ES-I3 (cell line): Measurements from ENCODE around the gene P2RY13.

Experiments
- H3K36me3 ChIP-seq: 2 replicates; pipeline ENCODE4 v1.6.1; 2013; ENCODE audit warnings: mild to moderate bottlenecking, low read length, control low read depth, moderate library complexity; ENCODE audit not compliant: insufficient read depth
- H3K4me1 ChIP-seq: 2 replicates; pipeline ENCODE4 v1.6.1; 2013; ENCODE audit warnings: mild to moderate bottlenecking, control low read depth, low read length; ENCODE audit not compliant: insufficient read depth
- H3K9ac ChIP-seq: 2 replicates; pipeline ENCODE4 v1.6.1; 2013; ENCODE audit warnings: low read depth, mild to moderate bottlenecking, low read length, moderate library complexity
- H3K9me3 ChIP-seq: 2 replicates; pipeline ENCODE4 v1.6.1; 2013; ENCODE audit warnings: mild to moderate bottlenecking, low read length, moderate library complexity; ENCODE audit not compliant: control insufficient read depth, insufficient read depth

Gene P2RY13

DNA sequence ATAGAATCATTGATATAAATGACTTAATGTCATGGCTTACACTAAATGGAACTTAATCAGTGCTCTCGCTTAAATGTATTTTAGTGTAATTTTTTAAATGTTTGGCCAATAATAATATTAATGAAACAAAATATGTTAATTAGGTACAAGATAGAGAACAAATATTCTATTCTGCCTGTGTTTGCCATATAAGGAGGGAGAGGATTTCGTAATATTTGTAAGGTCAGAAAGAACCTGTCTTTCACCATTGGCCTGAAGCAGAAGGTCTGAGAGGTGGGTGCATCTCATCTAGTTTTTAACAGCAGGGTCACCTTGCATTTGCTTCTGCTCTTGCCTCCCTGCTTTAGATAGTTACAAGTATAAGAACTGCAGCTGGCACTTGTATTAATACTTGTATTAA lies 15.2 kb downstream of the P2RY13 start:
- no peaks in the 10 kb centered on the region for H3K36me3 ChIP-seq
- no peak overlapping the region for H3K9ac ChIP-seq
- peaks cover 11% of the 10 kb centered on the region for H3K4me1 ChIP-seq
- H3K9me3 ChIP-seq: no peaks in the 10 kb centered on the region

DNA sequence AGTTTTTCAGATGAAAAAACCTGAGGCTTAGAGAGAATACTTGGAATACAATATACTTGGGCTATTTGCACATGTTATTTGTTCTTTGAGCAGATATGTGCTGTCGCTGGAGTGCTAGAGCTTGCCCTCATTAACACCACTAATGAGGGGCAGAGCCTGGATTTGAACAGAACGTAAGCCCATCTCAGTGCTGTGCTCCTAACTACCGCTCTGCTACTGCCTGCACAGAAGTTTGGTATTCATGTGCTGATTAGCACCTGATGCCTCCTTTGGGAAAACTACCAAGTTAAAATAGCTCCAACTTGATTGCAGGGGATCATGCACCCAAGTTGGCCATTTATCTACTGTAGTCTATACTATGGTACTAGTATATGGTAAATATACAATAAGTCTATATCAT lies 16.4 kb downstream of the P2RY13 start:
- no peak overlapping the region for H3K9ac ChIP-seq
- H3K36me3 ChIP-seq: no peaks in the 10 kb centered on the region
- no peaks in the 10 kb centered on the region for H3K9me3 ChIP-seq
- peaks cover 11% of the 10 kb centered on the region for H3K4me1 ChIP-seq

DNA sequence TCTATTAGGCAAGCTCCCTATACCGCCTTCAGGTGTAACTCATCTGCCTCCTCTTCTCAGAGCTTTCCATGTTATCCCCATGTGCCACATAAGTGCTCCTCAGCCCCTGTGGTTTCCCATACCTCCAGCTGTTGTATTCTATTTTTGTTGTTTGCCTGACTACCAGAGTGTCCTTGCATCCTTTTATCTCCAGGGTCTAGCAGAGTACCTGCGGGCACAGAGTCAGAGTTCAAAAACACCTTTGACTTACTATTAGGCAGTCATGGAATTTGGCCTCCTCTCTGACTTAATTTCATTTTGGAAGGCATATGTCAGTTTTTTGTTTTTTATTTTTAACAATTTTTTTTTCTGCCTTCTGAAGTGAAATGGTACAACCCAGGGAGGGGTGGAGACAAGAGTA lies 19.8 kb downstream of the P2RY13 start:
- H3K9me3 ChIP-seq: no peaks in the 10 kb centered on the region
- peaks cover 25% of the 10 kb centered on the region for H3K4me1 ChIP-seq
- H3K9ac ChIP-seq: no peak overlapping the region
- H3K36me3 ChIP-seq: no peaks in the 10 kb centered on the region

DNA sequence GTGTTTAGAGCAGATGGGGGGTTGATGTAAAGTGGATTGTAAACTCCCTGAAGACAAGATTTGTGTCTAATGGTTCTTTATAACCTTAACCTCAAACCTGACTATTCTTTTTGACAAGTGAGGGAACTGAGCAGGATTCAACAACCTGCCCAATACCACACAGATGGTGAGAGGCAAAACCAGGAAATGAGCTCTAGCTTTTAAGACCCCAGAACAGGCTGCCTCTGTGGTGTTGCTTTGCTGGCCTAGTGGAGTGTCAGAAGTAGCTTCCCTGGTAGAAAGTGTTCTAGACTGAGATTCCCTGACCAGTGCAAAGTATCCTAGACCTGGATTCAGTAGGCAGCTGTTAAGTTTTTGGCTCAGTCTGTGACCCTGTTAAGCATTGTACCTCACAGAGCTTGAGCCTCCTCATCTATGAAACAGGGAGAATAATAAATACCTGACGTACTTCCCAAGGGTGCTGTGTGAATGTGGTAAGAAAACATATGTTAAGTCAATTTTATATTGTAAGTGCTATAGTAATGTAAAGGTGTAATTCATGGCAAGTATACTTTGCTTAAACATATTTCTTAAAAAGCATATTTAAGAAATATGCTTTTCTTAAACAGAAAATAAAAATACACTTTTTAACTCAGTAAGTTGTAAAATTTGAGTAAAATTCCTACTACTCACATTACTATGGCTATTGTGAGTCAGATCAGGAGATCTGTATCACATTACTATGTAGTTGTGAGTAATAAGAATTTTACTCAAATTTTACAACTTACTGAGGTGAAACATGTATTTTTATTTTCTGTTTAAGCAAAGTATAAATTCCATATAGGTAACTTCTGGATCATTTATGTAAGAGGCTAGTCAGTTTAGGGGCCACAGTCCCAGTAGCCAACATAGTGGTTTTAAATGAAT lies 21.5 kb downstream of the P2RY13 start:
- peaks cover 26% of the 10 kb centered on the region for H3K4me1 ChIP-seq
- no peaks in the 10 kb centered on the region for H3K9me3 ChIP-seq
- H3K9ac ChIP-seq: no peak overlapping the region
- no peaks in the 10 kb centered on the region for H3K36me3 ChIP-seq

DNA sequence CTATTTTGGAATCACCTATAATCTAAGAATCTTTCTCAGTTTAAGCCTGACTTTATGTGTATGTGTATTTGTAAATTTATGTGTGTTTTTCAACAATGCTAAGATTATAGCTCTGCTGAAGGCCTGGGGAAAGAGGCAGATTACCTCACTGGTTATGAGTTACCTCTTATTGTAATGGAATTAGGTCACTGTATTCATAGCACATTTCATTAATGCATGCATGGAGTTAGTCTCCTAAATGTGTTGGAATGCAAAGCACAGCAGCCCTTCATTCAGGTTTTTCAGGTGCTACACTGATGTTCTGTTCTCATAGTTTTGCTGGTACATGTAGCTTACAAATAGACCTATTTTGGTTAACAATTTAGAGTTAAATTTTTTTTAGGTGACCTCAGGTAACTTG lies 22.2 kb downstream of the P2RY13 start:
- Histone ChIP-seq H3K4me1 (peaks cover 26% of the 10 kb centered on the region), H3K36me3 (no peaks in the 10 kb centered on the region), H3K9me3 (no peaks in the 10 kb centered on the region), H3K9ac (no peak overlapping the region)

DNA sequence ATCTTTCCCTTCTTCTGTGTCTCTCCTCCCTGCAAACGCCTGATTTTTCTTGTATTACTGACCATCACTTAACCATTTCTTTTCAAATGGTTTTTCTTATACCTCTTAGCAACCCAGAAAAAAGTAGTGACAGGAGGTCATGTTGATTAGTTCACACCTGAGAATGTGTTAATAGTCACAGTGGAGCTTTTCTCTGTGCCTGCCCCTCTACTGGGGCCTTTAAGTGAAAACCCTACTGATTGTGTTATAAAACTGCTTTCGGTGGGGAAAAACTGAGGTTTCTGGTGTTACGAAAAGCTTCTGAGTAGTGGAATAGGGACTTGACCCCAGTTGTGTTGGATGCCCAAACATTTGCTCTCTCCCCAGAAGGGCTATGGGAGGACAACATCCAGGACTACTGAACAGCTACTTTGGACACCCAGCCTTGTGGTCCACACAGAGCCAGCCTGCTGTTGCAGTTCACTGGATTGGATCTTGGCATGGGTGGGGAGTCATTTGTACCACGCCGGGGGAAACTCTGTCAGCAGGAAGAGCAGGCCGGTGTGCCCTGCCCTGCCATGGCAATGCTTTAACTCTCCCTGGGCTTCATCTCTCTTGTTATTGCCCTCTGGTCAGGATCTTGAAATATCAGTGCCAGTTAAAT lies 23.1 kb downstream of the P2RY13 start:
- peaks cover 26% of the 10 kb centered on the region for H3K4me1 ChIP-seq
- H3K9me3 ChIP-seq: no peaks in the 10 kb centered on the region
- H3K9ac ChIP-seq: no peak overlapping the region
- H3K36me3 ChIP-seq: no peaks in the 10 kb centered on the region

DNA sequence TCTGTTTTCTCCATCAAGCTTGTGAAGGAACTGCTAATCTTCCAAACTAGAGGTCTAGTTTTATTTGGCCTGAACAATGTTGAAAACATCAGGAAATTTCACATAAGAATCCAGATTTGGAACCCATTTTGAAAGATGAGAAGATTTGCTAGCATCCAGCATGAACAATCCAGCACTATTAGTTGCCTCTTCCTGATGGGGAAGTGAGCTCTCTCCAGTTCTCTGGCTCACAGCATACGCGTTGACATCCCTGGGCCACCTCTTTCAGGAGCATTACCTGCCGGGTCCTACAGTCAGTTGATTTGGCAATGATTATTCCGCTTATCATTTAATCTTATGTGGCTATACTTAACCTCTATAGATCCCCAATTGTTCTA lies 23.6 kb downstream of the P2RY13 start:
- Histone ChIP-seq H3K9me3 (no peaks in the 10 kb centered on the region), H3K9ac (no peak overlapping the region), H3K36me3 (no peaks in the 10 kb centered on the region), H3K4me1 (peaks cover 26% of the 10 kb centered on the region)

DNA sequence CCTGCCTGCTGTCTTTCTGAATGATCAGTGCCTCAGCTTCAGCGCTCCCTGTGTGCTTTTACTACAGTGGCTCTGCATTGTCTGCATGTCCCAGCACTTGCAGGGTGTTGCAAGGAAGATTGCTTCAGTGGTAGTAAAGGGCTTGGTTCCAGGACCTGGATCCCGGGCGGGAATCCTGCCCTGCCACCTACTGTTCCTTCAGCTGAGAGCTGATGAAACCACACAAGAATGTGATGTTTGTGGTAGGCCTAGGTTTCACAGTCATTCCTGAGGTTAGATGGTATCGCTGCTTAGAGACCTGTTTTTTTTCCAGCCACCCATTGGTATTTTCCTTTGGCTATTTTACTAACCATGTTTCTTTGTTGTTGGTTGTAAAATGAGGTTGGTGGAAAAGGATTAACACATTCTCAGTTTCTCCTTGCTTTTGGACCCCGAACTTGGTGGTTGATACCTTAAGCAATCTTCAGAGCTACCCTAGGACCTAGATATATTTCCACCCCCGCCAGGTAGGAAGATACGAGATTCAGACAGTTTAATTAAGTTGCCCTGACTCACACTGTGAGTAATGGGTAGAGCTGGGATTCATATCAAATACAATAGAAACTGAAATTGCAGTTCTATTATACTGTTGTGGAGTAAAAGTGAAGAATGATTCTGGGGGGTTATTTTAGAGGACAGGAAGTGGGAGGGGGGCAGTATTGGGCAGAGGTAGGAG lies 24.1 kb downstream of the P2RY13 start:
- Histone ChIP-seq H3K4me1 (peaks cover 26% of the 10 kb centered on the region), H3K9me3 (no peaks in the 10 kb centered on the region), H3K36me3 (no peaks in the 10 kb centered on the region), H3K9ac (no peak overlapping the region)

DNA sequence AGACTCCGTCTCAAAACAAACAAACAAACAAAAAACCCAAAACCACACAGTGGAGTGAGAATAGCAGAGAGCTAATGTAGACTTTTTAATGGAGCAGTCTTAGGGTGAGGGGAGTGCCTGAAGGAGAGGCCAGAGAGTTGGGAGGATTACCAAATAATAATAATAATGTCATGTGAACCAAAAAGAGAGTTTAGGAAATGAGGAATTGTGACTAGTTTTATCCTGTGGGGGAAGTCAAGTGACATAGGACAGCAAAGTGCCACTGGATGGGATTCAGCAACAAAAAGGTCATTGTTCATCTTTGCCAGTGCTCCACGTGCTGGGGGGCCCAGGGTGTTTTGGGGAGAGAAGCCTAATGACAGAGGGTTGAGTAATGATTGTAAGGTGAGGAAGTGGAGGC lies 25.6 kb downstream of the P2RY13 start:
- H3K9me3 ChIP-seq: no peaks in the 10 kb centered on the region
- H3K9ac ChIP-seq: no peak overlapping the region
- H3K4me1 ChIP-seq: peaks cover 26% of the 10 kb centered on the region
- no peaks in the 10 kb centered on the region for H3K36me3 ChIP-seq

DNA sequence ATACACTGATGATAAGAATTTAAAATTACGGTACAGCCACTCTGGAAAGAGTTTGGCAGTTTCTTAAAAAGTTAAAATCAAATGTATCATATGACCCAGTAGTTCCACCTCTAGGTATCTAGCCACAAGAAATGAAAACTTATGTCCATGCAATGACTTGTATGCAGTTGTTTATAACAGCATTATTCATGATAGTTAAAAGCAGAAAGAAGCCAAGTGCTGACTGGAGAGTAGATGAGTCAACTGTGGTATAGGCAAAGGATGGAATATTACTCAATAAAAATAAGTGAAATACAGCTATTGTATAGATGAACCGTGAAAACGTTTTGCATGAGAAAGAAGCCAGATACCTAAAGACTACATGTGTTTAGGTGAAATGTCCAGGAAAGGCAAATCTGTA lies 27.6 kb downstream of the P2RY13 start:
- H3K9ac ChIP-seq: no peak overlapping the region
- H3K9me3 ChIP-seq: no peaks in the 10 kb centered on the region
- H3K36me3 ChIP-seq: no peaks in the 10 kb centered on the region
- peaks cover 21% of the 10 kb centered on the region for H3K4me1 ChIP-seq

DNA sequence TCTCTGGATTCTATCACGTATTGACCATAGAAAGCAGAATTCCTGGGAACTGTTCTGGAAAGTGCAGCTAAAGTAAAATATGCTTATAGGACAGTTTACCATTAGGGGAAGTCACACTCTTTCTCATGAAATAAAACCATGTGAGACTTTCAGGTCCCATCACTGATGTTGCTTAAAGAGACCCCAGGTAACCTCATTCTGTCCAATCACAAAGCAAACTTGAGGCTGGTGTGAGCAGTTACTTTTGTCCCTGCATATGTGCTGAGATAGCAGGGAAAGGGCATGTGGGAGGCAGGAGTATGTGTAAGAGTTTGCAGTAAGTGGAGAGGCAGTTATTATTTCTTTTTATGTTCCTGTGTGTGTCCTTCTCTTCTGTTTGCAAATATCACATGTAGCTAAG lies 28.8 kb downstream of the P2RY13 start:
- Histone ChIP-seq H3K9ac (no peak overlapping the region), H3K9me3 (no peaks in the 10 kb centered on the region), H3K36me3 (no peaks in the 10 kb centered on the region), H3K4me1 (peaks cover 9% of the 10 kb centered on the region)

DNA sequence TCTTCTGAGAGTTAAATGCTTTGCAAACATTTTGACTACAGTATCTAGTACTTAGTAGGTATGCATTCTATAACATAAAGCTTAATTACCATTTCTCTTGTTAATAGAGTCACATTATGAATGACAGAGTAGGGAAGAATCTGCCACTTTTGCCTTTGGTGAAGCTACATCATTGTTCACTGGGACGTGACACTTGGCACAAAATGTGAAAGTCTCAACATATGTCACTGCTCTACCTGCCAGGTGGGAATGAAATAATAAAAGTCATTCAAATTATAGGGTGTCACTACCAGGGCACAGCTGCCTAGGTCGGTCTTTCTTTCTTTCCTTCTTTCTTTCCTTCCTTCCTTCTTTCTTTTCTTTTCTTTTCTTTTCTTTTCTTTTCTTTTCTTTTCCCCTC lies 30.3 kb downstream of the P2RY13 start:
- Histone ChIP-seq H3K9me3 (no peaks in the 10 kb centered on the region), H3K4me1 (no peaks in the 10 kb centered on the region), H3K9ac (no peak overlapping the region), H3K36me3 (no peaks in the 10 kb centered on the region)

DNA sequence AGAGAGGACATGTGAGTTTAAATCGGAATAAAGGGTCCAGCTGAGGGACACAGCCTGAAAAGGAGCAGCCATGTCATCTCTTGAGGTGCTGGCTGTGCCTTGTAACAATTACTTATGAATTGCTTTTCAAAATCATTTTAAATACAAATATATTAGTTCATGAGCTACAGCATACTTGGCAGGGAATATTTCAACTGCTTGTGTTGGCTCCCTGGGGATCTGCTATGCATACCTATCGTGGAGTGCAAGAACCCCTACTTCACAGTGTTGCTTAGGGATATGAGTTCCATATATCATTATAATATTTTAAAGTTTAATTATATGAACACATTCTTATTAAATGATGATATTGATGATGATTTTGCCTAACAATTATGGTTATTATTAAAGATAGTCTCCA lies 31.9 kb downstream of the P2RY13 start:
- Histone ChIP-seq H3K9ac (no peak overlapping the region), H3K36me3 (no peaks in the 10 kb centered on the region), H3K9me3 (no peaks in the 10 kb centered on the region), H3K4me1 (no peaks in the 10 kb centered on the region)

DNA sequence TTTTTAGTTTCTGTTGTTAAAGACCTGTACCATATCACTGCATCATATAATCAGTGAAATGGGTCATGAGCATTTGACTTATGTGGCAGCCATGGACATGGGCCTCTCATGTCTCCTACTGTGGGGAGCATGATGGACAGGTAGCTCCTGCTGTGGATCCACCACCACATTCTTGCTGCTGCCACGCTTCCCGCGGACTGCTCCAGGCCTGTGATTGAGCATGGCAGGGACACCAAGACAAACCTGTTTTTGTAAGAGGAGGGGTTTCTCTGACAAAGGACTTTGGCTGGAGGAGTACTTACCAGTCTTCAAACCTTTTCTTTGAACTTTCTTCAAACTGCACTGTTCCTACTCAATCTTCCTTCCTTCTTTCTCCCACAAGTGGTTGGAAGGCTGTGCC lies 33.1 kb downstream of the P2RY13 start:
- no peaks in the 10 kb centered on the region for H3K9me3 ChIP-seq
- no peaks in the 10 kb centered on the region for H3K36me3 ChIP-seq
- no peak overlapping the region for H3K9ac ChIP-seq

DNA sequence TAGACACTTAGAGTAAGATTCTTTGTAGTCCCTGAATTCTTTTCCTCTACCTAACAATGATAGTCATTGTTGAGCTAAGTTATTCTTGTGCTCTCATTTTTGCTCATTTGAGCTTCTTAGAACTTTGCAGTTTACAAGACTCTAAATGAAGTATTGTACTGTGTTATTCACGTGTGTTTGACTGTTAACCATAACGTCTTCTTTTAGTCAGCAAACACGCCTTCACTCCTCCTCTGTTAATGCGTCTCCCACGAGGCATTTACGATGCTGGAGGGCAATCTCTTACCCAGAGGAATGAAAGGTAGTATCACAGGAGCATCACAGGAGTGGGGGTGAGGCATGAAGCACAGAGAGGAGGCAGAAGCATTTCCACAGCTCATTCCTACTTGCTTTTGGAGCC lies 36.2 kb downstream of the P2RY13 start:
- Histone ChIP-seq H3K36me3 (no peaks in the 10 kb centered on the region), H3K9ac (no peak overlapping the region), H3K9me3 (no peaks in the 10 kb centered on the region), H3K4me1 (no peaks in the 10 kb centered on the region)

More for the DNA sequence above, 33.1 kb downstream of the P2RY13 start:
- no peaks in the 10 kb centered on the region for H3K4me1 ChIP-seq
